Measurements from ENCODE around the gene TTC7B.

TTC7B gene

GRCh38 chr14:90611936-90612335 lies 204.3 kb downstream of the TTC7B start:
- DNase-seq: no peak

DNA sequence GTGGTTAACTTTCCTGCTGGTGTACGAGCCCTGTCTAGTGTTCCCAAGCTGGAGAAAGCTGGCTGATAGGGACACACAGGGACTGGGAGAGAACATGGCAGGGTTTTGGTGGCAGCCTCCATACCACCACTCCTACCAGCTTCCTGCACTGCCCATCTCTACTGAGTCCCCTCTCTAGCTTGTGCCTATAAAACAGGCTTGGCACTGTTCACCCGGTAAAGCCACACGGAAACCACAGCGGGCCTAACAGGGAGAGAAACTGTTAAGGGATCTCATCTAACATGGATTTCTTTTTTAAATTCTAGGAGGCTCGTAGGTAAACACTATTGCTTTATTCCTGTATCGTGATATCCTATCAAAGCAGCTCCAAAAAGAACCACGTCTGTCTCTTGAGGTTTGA lies 204.7 kb downstream of the TTC7B start:
- DNase-seq: no peak

DNA sequence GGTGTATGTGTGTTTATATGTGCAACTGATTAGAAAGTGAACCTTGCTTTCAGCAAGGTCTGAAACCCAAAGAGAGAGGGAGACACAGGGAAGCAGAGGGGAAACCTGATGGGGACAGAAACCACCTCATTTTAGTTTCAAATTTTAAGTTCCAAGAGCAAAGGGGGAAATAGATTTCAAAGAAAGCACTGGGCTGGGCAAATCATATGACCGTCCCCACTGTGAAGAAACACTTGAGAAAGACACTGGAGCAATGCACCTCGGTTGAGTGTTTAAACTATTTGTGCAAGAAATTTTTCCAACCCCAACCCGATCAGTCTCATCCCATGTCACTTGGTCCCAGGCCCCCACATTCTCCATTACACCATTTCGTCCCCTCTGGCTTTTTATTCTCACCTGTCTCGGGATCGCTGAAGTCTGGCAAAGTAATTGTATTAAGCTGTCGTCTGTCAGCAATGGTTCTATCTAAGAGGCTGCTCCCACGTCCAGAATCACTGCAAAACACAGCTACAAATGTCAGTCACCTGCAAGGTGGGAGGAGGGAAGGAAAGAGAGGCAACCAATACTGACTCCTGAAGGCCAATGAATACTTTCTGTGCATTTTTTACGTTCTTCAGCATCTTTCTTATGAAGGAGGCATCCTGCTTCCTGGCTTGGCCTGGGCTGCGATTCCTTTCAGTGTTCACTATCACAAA lies 205.7 kb downstream of the TTC7B start:
- no peak for DNase-seq

DNA sequence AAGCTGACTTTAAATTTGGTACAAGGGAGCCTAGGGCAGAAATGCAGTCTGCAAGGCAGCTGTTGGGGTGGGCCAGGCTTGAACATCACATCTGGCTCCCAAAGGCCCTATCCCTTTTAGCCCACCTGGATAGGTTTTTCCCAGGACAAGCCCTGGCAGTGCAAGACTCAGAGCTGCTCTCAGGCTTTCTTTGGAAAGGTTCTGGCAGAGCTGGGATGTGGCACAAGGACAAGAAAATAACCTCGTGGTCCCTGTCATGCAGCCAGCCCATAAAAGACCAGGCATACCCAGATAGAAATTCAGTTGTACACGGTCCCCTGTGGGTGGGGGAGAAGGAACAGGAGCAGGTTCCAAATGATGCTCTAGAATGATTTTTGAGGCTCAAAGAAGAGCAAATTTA lies 206.9 kb downstream of the TTC7B start:
- DNase-seq: no peak

DNA sequence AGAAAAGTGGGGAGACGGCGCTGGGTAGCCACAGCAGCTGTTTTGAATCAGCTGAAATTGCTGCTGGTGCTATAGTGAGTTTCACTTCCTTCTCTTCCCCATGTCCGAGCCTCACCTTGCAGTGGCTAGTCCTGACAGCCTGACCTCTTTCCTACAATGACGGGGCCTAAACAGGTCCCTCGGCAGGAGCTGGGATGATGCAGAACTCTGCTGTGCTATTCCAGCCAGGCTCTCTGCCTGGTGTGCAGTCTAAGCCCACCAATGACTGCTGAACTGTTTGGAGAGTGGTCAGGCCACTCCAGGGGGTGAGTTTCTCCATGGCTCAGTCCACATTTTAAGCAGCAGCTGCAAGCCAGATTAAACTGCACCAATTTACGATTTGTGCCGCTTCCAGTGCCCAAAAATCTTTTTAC lies 207.3 kb downstream of the TTC7B start:
- DNase-seq: no peak

DNA sequence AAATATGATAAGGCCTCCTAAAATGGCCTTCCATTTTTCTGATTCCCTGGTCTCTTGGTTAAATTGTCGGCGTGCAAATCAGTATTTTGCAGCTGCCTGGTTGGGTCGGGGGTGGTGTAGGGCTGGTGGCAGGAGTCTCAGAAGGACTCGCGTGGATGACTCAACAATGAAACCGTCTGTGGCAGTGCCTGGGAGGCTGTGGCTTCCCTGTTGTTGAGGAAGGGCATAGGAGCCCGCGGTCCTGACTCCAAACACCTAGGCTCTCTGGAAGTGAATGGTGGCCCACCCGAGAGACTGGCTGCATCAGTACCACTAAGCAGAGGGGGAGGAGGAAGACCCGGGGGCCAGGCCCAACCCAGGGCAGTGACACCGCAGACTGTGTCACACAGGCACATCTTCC lies 207.9 kb downstream of the TTC7B start:
- no peak for DNase-seq

DNA sequence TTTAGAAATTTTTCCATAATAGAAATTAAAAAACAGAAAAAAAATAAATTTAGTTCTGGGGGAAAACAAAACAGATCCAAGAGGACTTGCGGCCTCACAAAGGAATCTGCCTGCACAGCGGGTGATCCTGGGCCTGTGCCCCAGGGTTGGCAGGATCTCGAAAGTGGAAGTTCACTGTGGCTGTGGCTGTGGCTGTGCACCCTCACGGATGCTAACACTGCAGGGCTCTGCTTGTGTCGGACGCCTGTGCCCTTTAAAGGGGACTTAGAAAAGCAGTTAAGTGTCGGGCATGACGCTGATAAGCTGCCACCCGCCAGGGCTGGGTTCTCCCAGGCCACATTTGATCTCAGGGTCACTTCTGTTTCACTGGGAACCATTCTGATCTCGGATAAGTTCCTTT lies 209.1 kb downstream of the TTC7B start:
- DNase-seq: no peak

GRCh38 chr14:90606434-90606833 lies 209.8 kb downstream of the TTC7B start:
- DNase-seq: no peak

- DNase-seq: no peak
Observed at GRCh38 chr14:90605430-90605829, 210.8 kb downstream of the TTC7B start.

- DNase-seq: no peak
Observed at GRCh38 chr14:90604356-90604755, 211.9 kb downstream of the TTC7B start.

DNA sequence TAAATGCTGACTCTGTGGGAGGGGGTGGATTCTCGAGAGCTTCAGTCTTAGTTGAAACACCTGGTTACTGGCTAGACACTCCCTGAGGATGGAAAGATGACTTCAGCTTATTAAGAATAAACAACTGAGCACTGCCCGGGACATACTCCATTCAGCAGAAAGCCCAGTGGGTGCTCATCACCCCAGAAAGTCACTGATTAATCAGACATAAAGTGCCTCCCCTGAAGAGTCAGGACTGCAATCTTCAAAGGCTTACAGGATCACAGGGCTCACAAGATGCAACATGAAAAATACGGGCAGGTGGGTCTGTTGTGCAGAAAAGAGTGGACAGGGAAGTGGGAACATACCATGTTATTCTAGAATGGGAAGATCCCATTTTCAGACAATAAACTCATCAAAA lies 212.4 kb downstream of the TTC7B start:
- no peak for DNase-seq

DNA sequence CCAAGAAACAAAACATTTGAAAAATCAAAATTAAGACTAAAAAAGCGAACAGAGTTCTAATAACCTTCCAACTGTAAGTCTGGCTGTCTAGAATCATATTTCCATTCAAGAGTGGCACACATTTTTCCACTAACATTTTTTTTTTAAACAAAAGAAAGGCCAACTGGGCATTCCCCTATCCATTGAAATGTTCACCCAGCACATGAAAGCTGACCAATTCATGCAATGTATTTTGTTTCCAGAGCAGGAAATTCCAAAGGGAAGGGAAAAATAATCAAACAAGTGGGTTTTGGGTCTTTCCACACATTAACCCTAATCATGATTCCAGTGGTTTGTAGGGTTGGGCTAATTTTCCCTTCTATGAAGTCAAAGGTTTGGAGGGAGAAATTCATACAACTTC lies 212.9 kb downstream of the TTC7B start:
- DNase-seq: no peak

DNA sequence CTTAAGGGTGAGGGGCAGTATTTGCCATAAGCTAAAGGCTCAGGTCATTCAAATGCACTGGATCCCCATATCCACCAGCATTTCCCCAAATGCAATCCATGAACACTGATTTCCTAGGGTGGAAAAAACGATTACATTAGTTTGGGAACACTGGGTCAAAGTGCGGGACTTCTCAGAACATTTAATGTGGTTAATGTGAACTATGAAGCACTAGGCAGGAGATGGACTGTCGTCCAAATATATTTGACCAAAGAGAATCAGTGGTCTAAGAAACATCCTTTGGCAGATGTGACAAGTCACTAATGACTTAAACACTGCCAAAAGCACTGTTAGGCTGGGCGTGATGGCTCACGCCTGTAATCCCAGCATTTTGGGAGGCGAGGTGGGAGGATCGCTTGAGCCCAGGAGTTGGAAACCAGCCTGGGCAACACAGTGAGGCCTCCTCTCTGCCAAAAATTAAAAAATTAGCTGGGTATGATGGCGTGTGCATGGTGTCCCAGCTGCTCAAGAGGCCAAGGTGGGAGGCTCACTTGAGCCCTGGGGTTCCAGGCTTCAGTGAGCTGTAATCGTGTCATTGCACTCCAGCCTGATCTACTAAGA lies 214.0 kb downstream of the TTC7B start:
- no peak for DNase-seq

GRCh38 chr14:90601563-90601962 lies 214.7 kb downstream of the TTC7B start:
- DNase-seq: no peak

DNA sequence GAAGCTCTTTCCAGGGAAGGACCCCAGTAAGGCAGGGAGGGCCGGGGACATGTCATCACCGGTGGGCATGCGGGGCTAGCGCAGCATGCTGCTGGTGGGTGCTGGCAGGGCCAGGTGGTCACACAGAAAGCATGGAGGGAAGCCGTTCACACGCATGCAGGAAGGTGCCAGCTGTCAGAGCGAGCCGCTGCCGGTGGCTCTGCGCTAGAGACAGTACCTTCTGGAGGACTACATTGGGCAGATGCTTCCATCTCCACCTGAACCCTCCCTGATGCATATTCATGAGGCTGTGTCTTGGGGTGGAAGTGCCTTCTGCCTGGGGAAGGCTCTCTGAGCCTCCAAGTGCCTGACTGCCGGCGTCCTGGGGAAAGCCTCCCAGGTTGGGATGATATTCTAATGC lies 215.6 kb downstream of the TTC7B start:
- peak; percentile 97 for DNase-seq

- DNase-seq: peak; percentile 93
Observed at GRCh38 chr14:90599748-90600507, 216.3 kb downstream of the TTC7B start.

GRCh38 chr14:90599339-90599738 lies 216.9 kb downstream of the TTC7B start:
- DNase-seq: no peak

DNA sequence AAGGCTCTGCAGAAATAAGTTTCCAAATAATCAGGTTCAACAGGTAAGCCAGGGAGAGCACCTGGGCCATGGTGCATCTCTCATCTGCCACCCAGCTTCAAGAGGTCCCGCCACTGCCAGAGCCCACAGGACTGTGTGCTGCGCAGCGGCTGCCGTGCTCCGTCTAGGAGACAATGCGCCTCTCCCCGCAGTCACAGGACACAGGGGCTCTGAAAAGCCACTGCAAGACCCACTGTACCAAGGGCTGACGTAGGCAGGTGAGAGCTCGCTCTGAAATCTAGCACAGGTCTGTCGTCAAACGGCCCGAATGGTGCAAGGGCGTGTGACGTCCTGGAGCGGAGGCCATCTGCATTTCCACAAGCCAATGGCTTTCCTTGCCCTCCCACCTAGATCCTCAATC lies 218.3 kb downstream of the TTC7B start:
- no peak for DNase-seq

DNA sequence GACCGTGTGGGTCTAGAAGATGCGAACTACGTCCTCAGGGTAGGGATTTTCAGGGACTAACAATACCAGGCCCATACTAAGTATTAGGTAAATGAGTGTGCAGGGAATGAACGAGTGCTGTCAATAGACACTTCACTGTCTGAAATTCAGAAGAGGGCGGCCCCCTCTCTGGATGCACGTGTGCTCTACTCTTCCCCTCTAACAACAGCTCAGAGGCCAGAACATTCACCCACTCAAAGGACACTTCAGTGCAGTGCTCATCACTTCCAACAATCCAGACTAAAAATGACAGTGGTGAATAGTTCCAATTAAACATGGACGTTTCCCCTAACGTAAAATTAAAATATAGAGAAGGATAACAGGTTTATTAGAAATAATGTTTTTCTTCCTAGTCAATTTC lies 219.5 kb downstream of the TTC7B start:
- DNase-seq: no peak

GRCh38 chr14:90593254-90594040 lies 222.8 kb downstream of the TTC7B start:
- DNase-seq: peak; percentile 49

- DNase-seq: no peak
Observed at GRCh38 chr14:90592655-90593054, 223.6 kb downstream of the TTC7B start.

DNA sequence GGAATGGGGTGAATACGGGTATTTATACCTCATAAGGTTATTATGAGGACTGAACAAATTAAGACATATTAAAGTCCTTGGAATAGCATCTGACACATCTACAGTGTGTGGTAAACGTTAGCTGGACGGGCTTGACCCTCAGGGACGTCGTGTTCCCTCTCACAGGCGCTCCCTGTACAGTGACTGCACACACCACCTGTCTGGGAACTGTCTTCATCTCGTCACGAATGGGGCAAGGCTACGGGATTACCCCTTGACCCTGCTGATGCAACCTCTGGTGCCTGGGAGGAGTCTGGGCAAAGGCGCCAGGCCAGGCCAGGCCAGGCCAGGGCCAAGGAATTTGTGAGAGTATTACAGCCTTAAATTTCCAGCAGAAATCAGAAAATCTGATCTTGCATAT lies 228.3 kb downstream of the TTC7B start:
- DNase-seq: no peak

GRCh38 chr14:90587252-90587910 lies 228.8 kb downstream of the TTC7B start:
- no peak for DNase-seq
